ENCODE measurements around the gene TRAP1.

DNA sequence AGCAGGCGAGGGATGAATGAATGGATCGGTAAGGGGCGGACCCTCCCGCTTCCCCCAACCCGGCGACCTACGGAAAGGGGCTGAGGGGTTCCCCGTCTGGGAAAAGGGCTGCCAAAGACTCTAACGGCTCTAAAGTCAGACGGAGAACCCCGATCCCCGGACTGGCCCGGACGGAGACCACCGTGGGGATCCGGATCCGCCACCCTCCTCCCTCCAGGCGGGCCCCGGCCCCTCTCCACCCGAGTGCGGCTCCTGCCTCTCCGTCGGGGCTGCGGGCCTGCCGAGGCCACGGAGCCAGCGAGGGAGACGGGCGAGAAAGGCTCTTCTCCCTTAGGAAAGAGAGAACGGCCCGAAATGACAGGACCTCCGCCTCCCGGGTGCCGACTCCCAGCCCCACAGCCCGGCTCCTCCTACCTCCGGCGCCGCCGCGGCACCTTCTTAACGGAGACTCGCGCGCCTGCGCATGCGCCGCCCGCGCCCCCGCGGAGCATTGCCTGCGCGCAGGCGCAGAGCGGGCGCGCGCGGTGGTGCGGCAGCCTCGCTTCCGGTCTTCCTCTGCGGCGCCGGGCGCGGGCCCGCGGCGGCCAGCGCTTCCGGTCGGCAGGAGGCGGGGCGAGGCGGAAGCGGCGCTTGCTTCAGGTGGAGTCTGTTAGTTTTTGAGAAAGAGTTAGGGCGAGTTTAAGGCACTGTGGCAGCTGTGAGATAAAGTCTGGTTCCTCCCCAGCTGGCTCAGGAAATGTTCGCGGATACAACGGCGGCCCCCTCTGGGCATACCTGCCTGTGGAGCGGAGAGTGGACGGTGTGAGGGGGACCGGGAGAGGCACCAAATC lies 106.0 kb downstream of the TRAP1 start, which contains the start of gene SLX4:
- TF ChIP-seq, protein P1, sequence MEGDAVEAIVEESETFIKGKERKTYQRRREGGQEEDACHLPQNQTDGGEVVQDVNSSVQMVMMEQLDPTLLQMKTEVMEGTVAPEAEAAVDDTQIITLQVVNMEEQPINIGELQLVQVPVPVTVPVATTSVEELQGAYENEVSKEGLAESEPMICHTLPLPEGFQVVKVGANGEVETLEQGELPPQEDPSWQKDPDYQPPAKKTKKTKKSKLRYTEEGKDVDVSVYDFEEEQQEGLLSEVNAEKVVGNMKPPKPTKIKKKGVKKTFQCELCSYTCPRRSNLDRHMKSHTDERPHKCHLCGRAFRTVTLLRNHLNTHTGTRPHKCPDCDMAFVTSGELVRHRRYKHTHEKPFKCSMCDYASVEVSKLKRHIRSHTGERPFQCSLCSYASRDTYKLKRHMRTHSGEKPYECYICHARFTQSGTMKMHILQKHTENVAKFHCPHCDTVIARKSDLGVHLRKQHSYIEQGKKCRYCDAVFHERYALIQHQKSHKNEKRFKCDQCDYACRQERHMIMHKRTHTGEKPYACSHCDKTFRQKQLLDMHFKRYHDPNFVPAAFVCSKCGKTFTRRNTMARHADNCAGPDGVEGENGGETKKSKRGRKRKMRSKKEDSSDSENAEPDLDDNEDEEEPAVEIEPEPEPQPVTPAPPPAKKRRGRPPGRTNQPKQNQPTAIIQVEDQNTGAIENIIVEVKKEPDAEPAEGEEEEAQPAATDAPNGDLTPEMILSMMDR (IDR thresholded peaks at IDR 0.05): no peak
- TF ChIP-seq JUND (IDR thresholded peaks at IDR 0.05): no peak
- TF ChIP-seq EZH2phosphoT487 (IDR thresholded peaks at IDR 0.05; ENCODE audit: borderline replicate concordance, low read depth): no peak
- TF ChIP-seq, protein P2, sequence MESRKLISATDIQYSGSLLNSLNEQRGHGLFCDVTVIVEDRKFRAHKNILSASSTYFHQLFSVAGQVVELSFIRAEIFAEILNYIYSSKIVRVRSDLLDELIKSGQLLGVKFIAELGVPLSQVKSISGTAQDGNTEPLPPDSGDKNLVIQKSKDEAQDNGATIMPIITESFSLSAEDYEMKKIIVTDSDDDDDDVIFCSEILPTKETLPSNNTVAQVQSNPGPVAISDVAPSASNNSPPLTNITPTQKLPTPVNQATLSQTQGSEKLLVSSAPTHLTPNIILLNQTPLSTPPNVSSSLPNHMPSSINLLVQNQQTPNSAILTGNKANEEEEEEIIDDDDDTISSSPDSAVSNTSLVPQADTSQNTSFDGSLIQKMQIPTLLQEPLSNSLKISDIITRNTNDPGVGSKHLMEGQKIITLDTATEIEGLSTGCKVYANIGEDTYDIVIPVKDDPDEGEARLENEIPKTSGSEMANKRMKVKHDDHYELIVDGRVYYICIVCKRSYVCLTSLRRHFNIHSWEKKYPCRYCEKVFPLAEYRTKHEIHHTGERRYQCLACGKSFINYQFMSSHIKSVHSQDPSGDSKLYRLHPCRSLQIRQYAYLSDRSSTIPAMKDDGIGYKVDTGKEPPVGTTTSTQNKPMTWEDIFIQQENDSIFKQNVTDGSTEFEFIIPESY (IDR thresholded peaks at IDR 0.05; ENCODE audit: borderline replicate concordance, low read depth): no peak
- peak; percentile 63 for TF ChIP-seq MXI1 (IDR thresholded peaks at IDR 0.05; ENCODE audit: low read depth, low read length)
- TF ChIP-seq SIN3A (IDR thresholded peaks at IDR 0.05; ENCODE audit: borderline replicate concordance, low read depth, low read length): no peak; the same call in 1 of the 2 replicates
- TF ChIP-seq TAF1 (IDR thresholded peaks at IDR 0.05; ENCODE audit: borderline replicate concordance, low read depth, low read length): no peak
- TF ChIP-seq, protein P3, sequence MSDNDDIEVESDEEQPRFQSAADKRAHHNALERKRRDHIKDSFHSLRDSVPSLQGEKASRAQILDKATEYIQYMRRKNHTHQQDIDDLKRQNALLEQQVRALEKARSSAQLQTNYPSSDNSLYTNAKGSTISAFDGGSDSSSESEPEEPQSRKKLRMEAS (IDR thresholded peaks at IDR 0.05; ENCODE audit: low read depth): peak; percentile 34; the same call in 1 of the 2 replicates
